Measurements from ENCODE around the gene MUSTN1.

The MUSTN1 gene

DNA sequence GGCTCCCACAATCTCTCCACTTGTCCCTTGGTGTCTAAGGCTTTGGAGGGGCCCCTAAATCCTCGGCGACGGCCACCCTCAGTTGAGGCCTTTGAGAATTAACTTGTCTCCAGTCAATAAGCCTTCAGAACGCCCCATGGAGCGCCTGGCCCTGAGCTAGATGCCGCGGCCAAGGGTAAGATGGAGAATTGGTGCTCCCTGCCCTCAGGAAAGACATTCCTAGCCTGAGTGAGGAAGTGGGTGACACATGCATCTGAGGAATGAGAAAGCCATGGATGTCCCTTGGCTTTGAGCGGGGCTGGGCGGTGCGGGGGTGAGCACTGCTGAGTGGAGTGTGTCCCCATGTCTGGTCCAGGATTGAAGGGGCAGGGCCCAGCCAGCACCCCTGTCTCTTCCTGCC, 17.6 kb downstream of the MUSTN1 start:
- TF ChIP-seq POLR2A (IDR thresholded peaks at IDR 0.05; ENCODE audit: low read length) (no peak), GATA1 (IDR thresholded peaks at IDR 0.05; ENCODE audit: low read depth, low read length) (no peak)
- no peak for DNase-seq

DNA sequence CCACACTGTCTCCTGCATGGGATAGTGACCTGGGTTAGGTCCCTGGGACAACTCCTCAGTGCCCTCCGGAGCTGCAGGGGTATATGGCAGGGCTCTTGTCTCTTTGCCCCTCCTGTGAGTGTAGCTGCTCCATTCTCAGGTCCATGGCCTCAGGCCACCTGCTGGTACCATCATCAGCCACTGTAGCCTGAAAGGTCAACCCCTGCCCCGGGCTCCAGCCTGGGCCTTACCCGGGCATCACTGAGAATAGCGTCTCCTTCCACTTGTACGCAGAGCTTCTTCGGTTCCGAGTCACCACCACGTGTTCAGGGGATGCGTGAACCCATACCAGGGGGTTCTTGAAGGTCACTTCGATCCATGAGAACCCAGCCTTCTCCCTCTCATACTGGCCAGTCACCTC, 18.2 kb downstream of the MUSTN1 start:
- no peak for DNase-seq
- no peak for TF ChIP-seq POLR2A (IDR thresholded peaks at IDR 0.05; ENCODE audit: low read length)

DNA sequence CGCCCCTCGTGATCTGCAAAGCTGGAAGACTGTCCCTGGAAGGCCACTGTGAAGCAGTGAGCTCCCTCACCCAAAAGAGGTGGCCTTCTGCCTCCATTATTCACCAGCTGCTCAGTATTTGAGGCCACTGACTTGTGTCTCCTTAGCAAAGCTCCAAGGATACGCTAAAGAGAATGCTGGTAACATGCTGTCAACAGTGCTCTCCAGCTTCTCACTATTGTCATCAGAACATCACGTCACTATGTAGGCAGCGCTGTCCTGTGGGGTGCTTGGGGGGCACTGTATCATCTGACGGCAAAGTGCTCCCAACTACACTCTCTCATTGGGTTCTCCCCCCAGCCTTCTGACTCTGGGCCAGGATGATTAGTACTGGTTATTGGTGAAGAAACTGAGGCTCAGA, 18.6 kb downstream of the MUSTN1 start:
- no peak for DNase-seq
- TF ChIP-seq GATA1 (IDR thresholded peaks at IDR 0.05; ENCODE audit: low read depth, low read length), result no peak
- TF ChIP-seq POLR2A (IDR thresholded peaks at IDR 0.05; ENCODE audit: low read length), result no peak

DNA sequence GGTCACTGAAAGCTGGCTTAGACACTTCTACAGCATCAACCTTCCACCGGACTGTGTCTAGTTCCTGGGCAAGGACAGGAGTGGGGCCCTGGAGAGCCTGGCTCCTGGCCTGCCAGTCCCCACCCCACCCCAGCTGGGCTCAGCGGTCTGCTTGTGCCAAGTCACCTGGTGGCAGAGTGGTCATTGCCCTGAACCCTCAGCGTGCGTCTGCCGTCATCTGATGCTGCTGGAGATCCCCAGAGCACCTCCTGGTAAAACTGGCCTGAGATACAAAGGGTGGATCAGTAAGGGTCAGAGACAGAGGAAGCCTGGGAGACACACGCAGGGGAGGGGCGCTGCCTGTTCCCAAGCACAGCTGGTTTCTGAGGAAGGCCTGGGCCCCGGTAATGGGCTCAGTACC, 21.0 kb downstream of the MUSTN1 start:
- no peak for DNase-seq
- TF ChIP-seq POLR2A (IDR thresholded peaks at IDR 0.05; ENCODE audit: low read length), result no peak
- no peak for TF ChIP-seq GATA1 (IDR thresholded peaks at IDR 0.05; ENCODE audit: low read depth, low read length)

DNA sequence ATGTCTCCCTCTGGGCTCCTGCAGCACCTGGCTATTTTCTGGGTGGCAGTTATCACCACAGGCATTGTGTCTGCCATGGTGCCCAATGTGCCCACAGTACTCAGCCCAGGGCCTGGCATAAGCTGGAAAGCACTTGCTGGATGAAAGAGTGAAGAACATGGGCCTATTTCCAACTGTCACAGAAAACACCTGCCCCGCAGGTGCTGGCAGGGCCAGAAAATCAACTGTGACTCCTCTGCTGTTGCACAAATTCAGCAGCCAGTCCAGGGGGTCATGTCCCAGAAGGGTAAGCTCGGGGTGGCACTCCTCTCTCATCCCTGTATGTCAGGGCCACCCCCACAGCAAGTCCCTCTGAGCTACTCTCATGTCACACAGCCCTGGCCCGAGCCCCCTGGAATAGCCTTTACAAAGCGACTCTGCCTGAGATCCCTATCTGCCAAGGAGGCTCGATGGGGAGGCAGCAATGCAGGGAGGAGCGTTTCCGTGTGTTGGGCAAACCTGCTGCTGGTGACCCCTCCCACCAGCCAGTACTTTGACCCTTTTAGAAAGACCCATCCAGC, 23.3 kb downstream of the MUSTN1 start:
- TF ChIP-seq GATA1 (IDR thresholded peaks at IDR 0.05; ENCODE audit: low read depth, low read length) (no peak), POLR2A (IDR thresholded peaks at IDR 0.05; ENCODE audit: low read length) (no peak)
- no peak for DNase-seq

DNA sequence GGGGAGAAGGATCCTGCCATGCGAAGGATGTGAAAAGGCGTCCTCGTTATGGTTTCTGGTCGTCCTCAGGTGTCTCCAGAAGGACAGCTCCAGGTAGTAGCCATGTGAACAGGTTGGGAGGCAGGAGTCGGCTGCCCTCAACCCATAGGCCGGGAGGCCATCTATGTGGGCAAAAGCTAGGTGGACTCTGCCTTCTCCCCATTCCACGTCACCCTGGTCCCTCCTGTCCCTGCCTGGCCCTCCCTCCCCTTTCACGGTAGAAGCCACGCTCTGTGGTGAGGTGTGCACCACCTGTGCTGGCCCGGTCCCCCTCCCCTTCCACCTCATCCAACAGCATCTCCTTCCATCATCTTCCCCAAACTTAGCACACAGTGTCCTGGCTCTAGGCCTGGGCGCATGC, 23.9 kb downstream of the MUSTN1 start:
- DNase-seq, result no peak
- TF ChIP-seq GATA1 (IDR thresholded peaks at IDR 0.05; ENCODE audit: low read depth, low read length), result no peak
- no peak for TF ChIP-seq POLR2A (IDR thresholded peaks at IDR 0.05; ENCODE audit: low read length)

DNA sequence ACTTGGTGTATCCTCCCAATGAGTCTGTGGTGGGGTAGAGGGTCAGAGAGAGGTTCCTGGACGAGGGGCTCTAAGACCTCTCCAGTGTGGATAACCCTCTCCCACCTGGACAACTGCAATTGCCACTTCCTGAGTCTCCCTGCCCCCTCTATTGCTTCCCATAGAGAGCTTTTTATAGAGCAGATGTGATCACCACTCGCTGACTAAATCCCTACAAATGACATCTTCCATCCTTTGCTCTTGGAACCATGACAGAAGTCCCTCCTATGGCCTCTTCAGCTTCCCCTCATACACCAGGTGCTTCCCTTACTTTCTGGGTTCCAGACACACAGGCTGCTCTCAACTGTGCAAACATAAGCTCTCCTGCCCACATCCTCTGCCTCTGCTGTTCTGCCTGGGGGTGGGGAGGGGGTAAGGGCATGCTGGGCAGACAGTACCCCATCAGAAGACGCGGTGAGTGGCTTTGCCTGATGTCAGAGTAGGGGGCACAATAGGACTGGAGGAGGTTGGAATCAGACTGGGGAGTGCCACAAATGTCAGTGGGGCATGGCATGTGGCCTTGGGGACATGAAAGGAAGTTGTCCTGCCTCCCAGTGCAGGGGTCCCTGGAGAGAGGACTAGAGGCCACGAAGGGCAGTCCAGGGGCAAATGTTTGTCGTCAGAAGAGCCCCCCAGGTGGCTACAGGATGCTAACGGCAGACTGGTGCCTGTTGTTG, 25.0 kb downstream of the MUSTN1 start:
- no peak for DNase-seq
- TF ChIP-seq POLR2A (IDR thresholded peaks at IDR 0.05; ENCODE audit: low read length) (no peak), GATA1 (IDR thresholded peaks at IDR 0.05; ENCODE audit: low read depth, low read length) (no peak)

DNA sequence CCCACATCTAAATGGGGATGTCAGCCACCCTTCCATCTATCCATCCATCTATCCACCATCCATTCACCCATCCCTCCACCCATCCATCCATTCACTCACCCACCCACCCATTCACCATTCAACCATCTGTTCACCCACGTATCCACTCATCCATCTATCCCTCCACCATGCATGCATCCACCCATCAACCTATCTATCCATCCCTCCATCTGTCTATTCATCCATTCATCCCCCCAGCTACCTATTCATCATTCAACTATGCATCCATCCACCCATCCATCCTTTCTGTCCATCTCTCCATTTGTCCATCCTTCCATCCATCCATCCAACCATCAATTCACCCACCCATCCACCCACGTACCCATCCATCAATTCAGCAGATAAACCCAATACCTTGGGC, 25.7 kb downstream of the MUSTN1 start:
- TF ChIP-seq POLR2A (IDR thresholded peaks at IDR 0.05; ENCODE audit: low read length) (no peak), GATA1 (IDR thresholded peaks at IDR 0.05; ENCODE audit: low read depth, low read length) (no peak)
- no peak for DNase-seq

DNA sequence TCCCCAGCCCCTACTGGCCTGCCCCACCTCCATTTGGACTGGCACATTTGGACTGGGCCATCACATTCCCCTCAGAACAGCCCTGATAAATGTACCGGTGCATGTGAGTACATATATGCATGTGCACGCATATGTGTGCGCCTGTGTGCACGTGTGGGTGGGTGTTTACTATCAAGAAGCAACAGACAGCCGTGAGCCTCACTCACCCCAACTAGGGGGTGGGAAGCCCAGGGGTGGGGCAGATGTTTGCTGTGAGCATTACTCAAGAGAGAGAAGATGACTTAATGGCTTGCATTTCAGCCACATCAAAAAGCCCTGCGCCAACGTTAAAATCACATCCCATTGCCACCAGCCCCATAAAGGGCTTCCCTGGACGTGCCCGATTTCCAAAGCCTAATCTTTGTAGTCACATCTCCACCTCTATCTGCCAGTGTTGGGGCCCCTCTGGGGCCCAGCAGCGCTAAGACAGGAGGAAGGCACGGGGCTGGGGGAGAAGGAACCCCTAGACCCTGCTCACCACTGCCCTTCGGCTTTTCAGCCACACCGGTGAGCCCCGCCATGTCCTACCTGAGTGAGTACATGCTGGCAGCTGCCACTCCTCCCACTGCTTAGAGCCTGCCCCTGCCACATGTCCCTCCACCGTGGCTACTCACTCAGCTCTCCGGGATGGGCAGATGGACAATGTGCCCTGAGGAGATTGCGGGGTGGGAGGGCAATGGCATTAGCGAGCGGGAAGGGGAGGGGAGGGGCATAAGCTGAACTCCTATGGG, 29.4 kb downstream of the MUSTN1 start:
- DNase-seq, result peak; percentile 11 to 21
- TF ChIP-seq POLR2A (IDR thresholded peaks at IDR 0.05; ENCODE audit: low read length) (no peak), GATA1 (IDR thresholded peaks at IDR 0.05; ENCODE audit: low read depth, low read length) (no peak)

DNA sequence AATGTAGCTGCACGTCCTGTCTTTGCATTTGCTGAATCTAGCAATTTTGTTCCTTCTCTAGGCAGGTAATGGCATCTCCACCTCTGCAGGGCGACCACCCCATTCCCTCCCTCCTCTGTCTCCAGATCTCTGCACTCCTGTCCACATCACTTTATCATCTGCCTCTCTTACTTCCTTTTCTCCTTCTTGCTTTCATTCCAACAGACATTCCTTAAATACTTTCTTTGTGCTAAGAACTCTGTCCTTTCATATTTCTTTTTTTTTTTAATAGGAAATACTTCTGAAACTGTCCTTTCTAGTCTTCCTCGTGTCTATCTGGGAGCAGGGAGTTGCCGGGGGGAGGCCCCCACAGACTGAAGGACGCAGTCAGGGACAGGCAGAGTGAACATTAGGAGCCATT, 33.0 kb downstream of the MUSTN1 start:
- no peak for DNase-seq
- TF ChIP-seq POLR2A (IDR thresholded peaks at IDR 0.05; ENCODE audit: low read length) (no peak), GATA1 (IDR thresholded peaks at IDR 0.05; ENCODE audit: low read depth, low read length) (no peak)

DNA sequence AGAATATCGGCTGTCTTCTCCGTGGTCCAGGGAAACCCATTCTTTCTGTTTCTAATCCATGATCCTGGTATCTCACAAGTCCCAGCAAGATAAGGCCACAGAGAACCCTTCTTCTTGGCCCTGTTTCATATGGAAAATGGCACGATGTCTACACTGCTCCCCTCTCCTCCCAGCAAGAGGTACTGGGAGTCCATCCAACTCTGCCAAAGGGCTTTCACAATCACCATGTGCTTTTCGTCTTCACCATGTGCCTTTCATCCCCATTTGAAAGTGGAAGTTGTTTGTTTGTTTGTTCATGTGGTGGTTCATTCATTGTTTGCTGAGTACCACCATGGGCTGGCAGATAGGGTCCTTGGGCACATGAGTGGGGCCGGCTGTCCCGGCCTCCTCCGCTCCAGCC, 34.7 kb downstream of the MUSTN1 start:
- no peak for DNase-seq
- TF ChIP-seq POLR2A (IDR thresholded peaks at IDR 0.05; ENCODE audit: low read length) (no peak), GATA1 (IDR thresholded peaks at IDR 0.05; ENCODE audit: low read depth, low read length) (no peak)

DNA sequence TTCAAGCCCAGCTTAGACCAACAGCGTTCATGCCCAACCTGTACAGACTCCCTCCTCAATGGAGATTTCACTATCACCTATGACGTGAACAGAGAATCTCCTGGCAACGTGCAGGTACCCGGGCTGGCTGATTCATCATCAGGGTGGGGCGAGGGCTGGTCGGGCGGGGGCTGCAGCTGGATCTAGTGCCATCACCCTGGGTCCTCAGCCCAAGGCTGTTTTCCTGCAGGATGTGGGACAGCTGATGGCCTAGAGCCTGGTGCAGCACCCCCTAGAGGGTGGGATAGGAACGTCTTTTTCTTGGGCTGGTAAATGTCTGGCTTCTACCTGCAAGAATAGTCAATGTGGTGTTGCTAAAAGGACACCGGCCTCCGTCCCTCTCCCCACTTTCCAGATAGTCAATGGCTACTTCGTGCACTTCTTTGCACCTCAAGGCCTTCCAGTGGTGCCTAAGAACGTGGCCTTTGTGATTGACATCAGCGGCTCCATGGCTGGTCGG, 35.8 kb downstream of the MUSTN1 start:
- TF ChIP-seq POLR2A (IDR thresholded peaks at IDR 0.05; ENCODE audit: low read length) (no peak), GATA1 (IDR thresholded peaks at IDR 0.05; ENCODE audit: low read depth, low read length) (no peak)
- peak; percentile 24 to 56 for DNase-seq

DNA sequence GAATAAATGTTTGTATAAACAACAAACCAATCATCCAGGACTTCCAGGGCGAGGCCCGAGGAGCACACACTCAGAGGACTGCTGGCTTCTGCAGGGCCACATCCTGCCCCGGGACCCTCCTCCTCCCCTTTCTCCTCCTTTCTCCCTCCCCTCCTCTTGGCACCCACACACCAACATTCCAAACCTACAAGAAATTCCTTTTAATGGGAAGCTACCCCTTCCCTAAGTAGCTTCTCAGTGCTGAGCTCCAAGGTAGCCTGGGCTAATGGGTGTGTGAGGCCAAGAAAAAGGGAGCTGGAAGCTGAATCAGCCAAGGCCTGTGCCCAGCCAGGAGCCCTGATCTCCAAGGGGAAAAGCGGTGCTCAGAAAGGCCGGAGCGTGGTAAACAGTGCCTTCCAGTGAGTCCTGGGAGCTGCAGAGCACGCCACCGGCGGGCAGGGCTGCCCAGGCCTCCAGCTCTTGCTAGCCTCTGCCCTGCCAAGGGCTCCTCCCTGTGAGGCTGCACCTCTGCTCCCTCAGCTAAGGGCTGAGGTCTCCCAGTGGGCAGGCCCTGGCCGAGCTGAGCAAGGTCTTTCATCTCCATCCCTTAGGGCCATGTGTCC, 36.3 kb downstream of the MUSTN1 start:
- DNase-seq, result no peak
- TF ChIP-seq GATA1 (IDR thresholded peaks at IDR 0.05; ENCODE audit: low read depth, low read length), result no peak
- no peak for TF ChIP-seq POLR2A (IDR thresholded peaks at IDR 0.05; ENCODE audit: low read length)

DNA sequence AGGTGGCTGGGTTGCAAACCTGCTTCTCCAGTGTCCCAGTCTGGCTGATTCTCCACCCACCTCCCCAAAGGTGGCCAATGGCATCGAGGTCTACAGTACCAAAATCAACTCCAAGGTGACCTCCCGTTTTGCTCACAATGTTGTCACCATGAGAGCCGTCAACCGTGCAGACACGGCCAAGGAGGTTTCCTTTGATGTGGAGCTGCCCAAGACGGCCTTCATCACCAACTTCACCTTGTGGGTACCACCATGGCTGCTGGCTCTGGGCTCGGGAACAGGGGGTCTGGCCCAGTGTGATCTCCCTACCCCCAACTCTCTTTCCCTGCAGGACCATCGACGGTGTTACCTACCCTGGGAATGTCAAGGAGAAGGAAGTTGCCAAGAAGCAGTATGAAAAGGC, 38.4 kb downstream of the MUSTN1 start:
- TF ChIP-seq POLR2A (IDR thresholded peaks at IDR 0.05; ENCODE audit: low read length) (no peak), GATA1 (IDR thresholded peaks at IDR 0.05; ENCODE audit: low read depth, low read length) (no peak)
- DNase-seq, result no peak

Data from erythroblast (primary cell).